ENCODE data around the gene SPAG16. TPM values are rescaled to one million over a fixed set of nuclear protein-coding genes. Genes with fewer than 3 reads are reported as not detected.

The SPAG16 gene
- total and polyA plus RNA-seq, 12 donors = 8.4 to 28.3 (median 19.1) TPM

GRCh38 chr2:213279116-213279620 is 5.1 kb upstream of the SPAG16 start:
- H3K4me1 ChIP-seq = peaks cover 0 to 10% (median 5%) of the 10 kb centered on the region in 9 donors
- no peak for ATAC-seq

DNA sequence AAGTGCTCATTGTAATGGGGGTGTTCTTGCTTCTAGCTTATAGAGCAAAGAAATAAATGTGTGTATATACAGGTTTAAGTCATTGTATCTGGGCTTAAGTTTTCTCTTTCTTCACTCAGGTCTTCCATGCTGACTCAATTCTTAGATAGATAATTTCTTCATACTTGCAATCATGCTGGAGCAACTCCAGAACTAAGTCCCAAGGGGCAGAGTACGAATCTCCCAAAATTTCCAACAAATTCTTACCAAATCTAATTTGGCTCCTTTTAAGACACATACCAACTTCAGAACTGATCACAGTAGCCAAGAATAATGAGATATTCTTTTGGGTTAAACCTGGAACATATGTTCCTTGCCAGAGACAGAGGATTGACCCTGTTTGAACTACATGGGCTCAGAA is 4.3 kb upstream of the SPAG16 start:
- Histone ChIP-seq H3K36me3 (no peaks in the 10 kb centered on the region), H3K27me3 (no peaks in the 10 kb centered on the region), H3K27ac (no peak overlapping the region), H3K4me3 (no peak overlapping the region), H3K9me3 (peaks cover 0 to 16% (median 6%) of the 10 kb centered on the region in 11 donors), H3K4me1 (peaks cover 0 to 15% (median 10%) of the 10 kb centered on the region in 9 donors)
- intact Hi-C loops (cut with DNase I) = no loop called here
- no peak for ATAC-seq
- no peak for DNase-seq
- WGBS, 2 donors = 53 to 61% methylated on average over 1 of the region's 1 CpG
- TF ChIP-seq, protein P1, sequence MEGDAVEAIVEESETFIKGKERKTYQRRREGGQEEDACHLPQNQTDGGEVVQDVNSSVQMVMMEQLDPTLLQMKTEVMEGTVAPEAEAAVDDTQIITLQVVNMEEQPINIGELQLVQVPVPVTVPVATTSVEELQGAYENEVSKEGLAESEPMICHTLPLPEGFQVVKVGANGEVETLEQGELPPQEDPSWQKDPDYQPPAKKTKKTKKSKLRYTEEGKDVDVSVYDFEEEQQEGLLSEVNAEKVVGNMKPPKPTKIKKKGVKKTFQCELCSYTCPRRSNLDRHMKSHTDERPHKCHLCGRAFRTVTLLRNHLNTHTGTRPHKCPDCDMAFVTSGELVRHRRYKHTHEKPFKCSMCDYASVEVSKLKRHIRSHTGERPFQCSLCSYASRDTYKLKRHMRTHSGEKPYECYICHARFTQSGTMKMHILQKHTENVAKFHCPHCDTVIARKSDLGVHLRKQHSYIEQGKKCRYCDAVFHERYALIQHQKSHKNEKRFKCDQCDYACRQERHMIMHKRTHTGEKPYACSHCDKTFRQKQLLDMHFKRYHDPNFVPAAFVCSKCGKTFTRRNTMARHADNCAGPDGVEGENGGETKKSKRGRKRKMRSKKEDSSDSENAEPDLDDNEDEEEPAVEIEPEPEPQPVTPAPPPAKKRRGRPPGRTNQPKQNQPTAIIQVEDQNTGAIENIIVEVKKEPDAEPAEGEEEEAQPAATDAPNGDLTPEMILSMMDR (IDR thresholded peaks at IDR 0.05) = no peak

More at GRCh38 chr2:213279116-213279620, 5.1 kb upstream of the SPAG16 start:
- WGBS, 2 donors = 53% methylated on average over 1 of the region's 1 CpG
- no peak for DNase-seq
- TF ChIP-seq, protein P1 (IDR thresholded peaks at IDR 0.05) = no peak
- H3K27ac ChIP-seq = no peak overlapping the region
- no peaks in the 10 kb centered on the region for H3K36me3 ChIP-seq
- intact Hi-C loops (cut with DNase I) = no loop called here
- H3K27me3 ChIP-seq = no peaks in the 10 kb centered on the region
- peaks cover 0 to 16% (median 6%) of the 10 kb centered on the region in 11 donors for H3K9me3 ChIP-seq
- no peak overlapping the region for H3K4me3 ChIP-seq

- ATAC-seq (no peak), DNase-seq (no peak)
- no peaks in the 10 kb centered on the region for H3K27me3 ChIP-seq
Measured at GRCh38 chr2:213281156-213281555, 3.1 kb upstream of the SPAG16 start.

DNA sequence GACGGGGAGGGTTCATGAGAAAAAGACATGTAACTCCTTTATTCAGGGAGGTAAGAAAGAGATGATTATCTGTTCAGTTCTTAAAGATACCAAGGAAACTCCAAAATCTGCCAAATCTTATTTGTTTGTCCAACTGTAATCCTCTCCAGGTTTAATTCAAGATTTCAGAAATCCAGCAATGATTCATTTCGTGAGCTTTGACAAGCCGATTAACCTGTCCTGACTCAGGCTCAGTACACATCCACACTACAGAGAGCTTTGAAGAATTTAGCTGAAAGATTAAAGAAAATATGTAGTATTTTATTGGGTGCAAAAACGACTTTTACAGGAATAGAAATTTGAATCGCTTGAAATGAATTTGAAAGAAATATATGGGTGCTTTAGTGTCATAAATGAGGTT is 1.1 kb downstream of the SPAG16 start:
- Histone ChIP-seq H3K4me1 (peaks cover 0 to 28% (median 20%) of the 10 kb centered on the region in 9 donors), H3K27me3 (no peaks in the 10 kb centered on the region), H3K9me3 (no peaks in the 10 kb centered on the region), H3K36me3 (no peaks in the 10 kb centered on the region), H3K27ac (no peak overlapping the region), H3K4me3 (peak overlapping the region in 5 of 10 donors; percentile 83 to 92 (median 89))
- DNase-seq = no peak
- TF ChIP-seq, protein P1 (IDR thresholded peaks at IDR 0.05) = no peak
- no peak for ATAC-seq
- intact Hi-C loops (cut with DNase I) = no loop called here
- WGBS, 2 donors = 92% methylated on average over 5 of the region's 5 CpGs

More at GRCh38 chr2:213281156-213281555, 3.1 kb upstream of the SPAG16 start:
- intact Hi-C loops (cut with DNase I) = no loop called here
- Histone ChIP-seq H3K36me3 (no peaks in the 10 kb centered on the region), H3K4me3 (no peak overlapping the region), H3K4me1 (peaks cover 0 to 23% (median 20%) of the 10 kb centered on the region in 9 donors), H3K27ac (no peak overlapping the region), H3K9me3 (peaks cover 0 to 16% (median 6%) of the 10 kb centered on the region in 11 donors)
- TF ChIP-seq, protein P1 (IDR thresholded peaks at IDR 0.05) = no peak
- 80 to 81% methylated on average over 1 of the region's 1 CpG for WGBS, 2 donors

Measured in heart right ventricle (tissue), 16 donors.